Measurements from ENCODE around the gene TBC1D13.
"Not testable (repeated sequence)": the region's sequence is repeated elsewhere in the genome, so short reads cannot be mapped to it uniquely, and the experiment has no call there.

TBC1D13 gene

GRCh38 chr9:128851779-128852600, 64.9 kb downstream of the TBC1D13 start:
- DNase-seq = peak; percentile 35

GRCh38 chr9:128852646-128853045, 65.6 kb downstream of the TBC1D13 start:
- DNase-seq = not testable (repeated sequence)

- not testable (repeated sequence) for DNase-seq
Measured at GRCh38 chr9:128854454-128854853, 67.4 kb downstream of the TBC1D13 start.

GRCh38 chr9:128858476-128858875, 71.4 kb downstream of the TBC1D13 start:
- not testable (repeated sequence) for DNase-seq
